Common myeloid progenitor, CD34-positive (primary cell): ENCODE measurements around the gene UBE2Q1. TPM values are rescaled to one million over a fixed set of nuclear protein-coding genes. Genes with fewer than 3 reads are reported as not detected.
A peak's percentile ranks its signal among the peaks of the same experiment; 100 is the strongest.

ENCODE experiments used
- CTCF ChIA-PET: fragments of 350-600 bp; sonication (Branson Sonifier 250); formaldehyde crosslinking; loops from one replicate; lab custom pipeline; 2021; ENCODE audit warnings: antibody characterized with exemption; lab: Charles Lee
- POLR2A ChIA-PET: fragments of 350-600 bp; sonication (Branson Sonifier 250); formaldehyde crosslinking; loops from one replicate; lab custom pipeline; 2021; ENCODE audit warnings: antibody characterized with exemption; lab: Charles Lee
- DNase-seq, 3 donors: peaks; one replicate each; pipeline versions ENCODE4 v3.0.0 to v3.0.0-alpha.2; 2013
- H3K27ac ChIP-seq, 2 experiments: 1 replicate in 1 of 2; 2 replicates in 1 of 2; pipeline ENCODE4 v1.7.0; 2013; ENCODE audit warnings: inconsistent platforms in 2 of 2, low read length in 2 of 2, mild to moderate bottlenecking in 2 of 2, low read depth in 1 of 2, moderate library complexity in 1 of 2; ENCODE audit not compliant: severe bottlenecking in 2 of 2, insufficient read depth in 1 of 2, poor library complexity in 1 of 2
- H3K27me3 ChIP-seq, 5 experiments: replicated peaks in 2 of 5; 1 replicate in 3 of 5; 2 replicates in 2 of 5; pipeline versions ENCODE4 v1.6.1 to v1.7.0; 2013; ENCODE audit warnings: low read length in 4 of 5, mild to moderate bottlenecking in 2 of 5, moderate library complexity in 2 of 5, inconsistent platforms in 1 of 5; ENCODE audit not compliant: insufficient read depth in 5 of 5, control insufficient read depth in 4 of 5
- H3K36me3 ChIP-seq, 4 experiments: 1 replicate in 2 of 4; 2 replicates in 2 of 4; pipeline versions ENCODE4 v1.6.1 to v1.7.0; 2013; ENCODE audit warnings: low read length in 3 of 4, control low read depth in 1 of 4, mild to moderate bottlenecking in 1 of 4; ENCODE audit not compliant: control insufficient read depth in 4 of 4, insufficient read depth in 4 of 4
- H3K4me1 ChIP-seq, 4 experiments: 1 replicate in 3 of 4; 2 replicates in 1 of 4; pipeline versions ENCODE4 v1.6.1 to v1.7.1; 2013; ENCODE audit warnings: low read length in 3 of 4, mild to moderate bottlenecking in 3 of 4, control low read depth in 1 of 4, inconsistent platforms in 1 of 4, moderate library complexity in 1 of 4; ENCODE audit not compliant: control insufficient read depth in 4 of 4, insufficient read depth in 4 of 4; ENCODE audit errors: control extremely low read depth in 1 of 4
- H3K4me3 ChIP-seq, 7 experiments: 1 replicate in 4 of 7; 2 replicates in 3 of 7; pipeline versions ENCODE4 v1.5.1 to v1.7.0; 2013; ENCODE audit warnings: mild to moderate bottlenecking in 7 of 7, low read length in 6 of 7, moderate library complexity in 6 of 7, inconsistent platforms in 2 of 7, low read depth in 2 of 7, control low read depth in 1 of 7; ENCODE audit not compliant: insufficient read depth in 4 of 7, control insufficient read depth in 1 of 7; ENCODE audit errors: extremely low read depth in 1 of 7
- H3K9me3 ChIP-seq, 5 experiments: 1 replicate in 4 of 5; 2 replicates in 1 of 5; pipeline versions ENCODE4 v1.6.1 to v1.7.1; 2013; ENCODE audit warnings: low read length in 4 of 5, mild to moderate bottlenecking in 2 of 5, inconsistent platforms in 1 of 5, low read depth in 1 of 5, moderate library complexity in 1 of 5; ENCODE audit not compliant: control insufficient read depth in 4 of 5, insufficient read depth in 2 of 5; ENCODE audit errors: control extremely low read depth in 1 of 5
- WGBS: methylation state at CpG from one replicate; pipeline ENCODE4 v1.1.5; 2013; ENCODE audit not compliant: insufficient coverage; 5-methylcytosine and 5-hydroxymethylcytosine counted together
- polyA plus RNA-seq: library from polyadenylated mRNA; unstranded; fragments of 120-200 nt; gene quantifications from one replicate; pipeline ENCODE4 v1.2.1, GENCODE V29; 2013

UBE2Q1 gene
- polyA plus RNA-seq = 49.8 TPM

DNA sequence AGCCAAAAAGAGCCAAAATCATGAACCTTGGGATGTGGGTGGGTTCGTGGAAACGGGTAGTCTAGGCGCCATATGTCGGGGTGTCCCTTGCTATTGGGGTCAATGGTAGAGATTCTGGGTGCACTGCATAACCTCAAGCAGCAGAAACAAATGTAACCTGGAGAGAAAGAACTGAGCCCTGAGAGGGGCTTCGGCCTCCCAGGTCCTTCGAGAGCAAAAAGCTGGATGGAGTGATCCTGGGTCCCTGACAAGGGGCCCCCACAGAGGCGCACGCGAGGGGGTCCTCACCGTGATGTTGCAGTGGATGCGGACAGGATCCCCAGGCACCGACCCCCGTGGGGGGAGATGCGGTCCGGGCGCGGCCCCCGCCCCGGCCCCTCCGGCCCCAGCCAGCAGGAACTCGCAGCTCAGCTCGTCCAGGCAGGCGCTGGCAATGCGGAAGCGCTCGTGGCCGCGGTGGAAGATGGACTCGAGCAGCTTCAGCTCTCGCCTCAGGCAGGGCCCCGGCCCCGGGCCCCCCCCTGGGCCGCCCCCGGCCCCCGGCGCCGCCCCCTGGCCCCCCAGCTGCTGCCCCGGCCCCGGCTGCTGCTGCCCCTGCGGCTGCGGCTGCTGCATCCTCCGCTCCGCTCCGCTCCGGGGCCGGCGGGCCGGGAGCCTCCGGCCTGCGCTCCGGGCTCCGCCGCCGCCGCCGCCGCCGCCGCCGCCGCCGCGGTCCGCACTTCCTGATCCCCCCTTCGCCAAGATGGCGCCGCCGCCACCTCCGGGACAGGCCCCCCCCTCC is at the start of gene UBE2Q1:
UBE2Q1 (minus strand) TSS at position 724 of the 781 bp plus-strand sequence; CDS start at position 615, 109 bp downstream.
- CTCF ChIA-PET = interaction anchor here (14.2 kb wide), 1 partner anchor 71 kb away, joined by 341 read pairs; no protein-coding TSS in a partner anchor
- POLR2A ChIA-PET = interaction anchor here (0.7 kb wide), 1 partner anchor 16 kb away, joined by 3 read pairs; no protein-coding TSS in a partner anchor

GRCh38 chr1:154607609-154608396 is 49.3 kb upstream of the UBE2Q1 start, which contains the start of gene ADAR:
Gene ADAR, minus strand, starts transcription at chr1:154608186. Its CDS starts 180 bp downstream, at chr1:154608006.
- peaks cover 21 to 38% (median 28%) of the 10 kb centered on the region in 4 experiments for H3K4me1 ChIP-seq

More for the DNA sequence above, at the start of gene UBE2Q1:
- DNase-seq = peak; percentile 37 to 74 (median 65)
- Histone ChIP-seq H3K9me3 (no peaks in the 10 kb centered on the region), H3K27ac (peak within 1 kb of the TSS; percentile 72 to 84), H3K27me3 (no peaks in the 10 kb centered on the region), H3K4me1 (peaks cover 14 to 31% (median 27%) of the 10 kb centered on the region in 4 experiments), H3K4me3 (peak within 1 kb of the TSS; percentile 74 to 92 (median 82)), H3K36me3 (peaks cover 15 to 32% (median 27%) of the 10 kb centered on the region in 4 experiments)
- under 1% methylated on average over 31 of the region's 69 CpGs for WGBS

DNA sequence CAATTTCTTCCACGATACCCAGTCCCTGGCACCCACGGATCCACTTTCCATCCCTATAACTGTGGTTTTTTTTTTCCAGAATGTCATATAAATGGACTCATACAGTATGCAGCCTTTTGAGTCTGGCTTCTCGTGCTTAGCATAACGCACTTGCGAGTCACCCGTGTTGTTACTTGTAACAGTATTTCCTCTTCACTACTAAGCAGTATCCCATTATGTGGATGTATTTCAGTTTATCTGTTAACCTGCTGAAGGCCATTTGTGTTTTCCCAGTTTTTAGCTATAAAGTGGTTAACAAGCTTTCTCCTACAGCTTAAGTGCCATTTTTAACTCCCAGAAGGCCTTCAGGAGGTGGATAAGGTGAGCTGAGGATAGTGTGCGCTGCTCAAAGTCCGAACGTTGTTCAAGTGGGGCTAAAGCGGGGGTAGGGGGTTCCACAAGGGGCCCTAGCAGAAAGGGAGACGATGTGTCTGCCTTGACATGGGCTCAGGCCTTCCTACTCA is 48.7 kb upstream of the UBE2Q1 start:
- H3K27ac ChIP-seq = peak overlapping the region; percentile 88 to 96
- ChIA-PET CTCF (interaction anchor here (1.0 kb wide), 1 partner anchor 20 kb away, joined by 4 read pairs; no protein-coding TSS in a partner anchor), POLR2A (interaction anchor here (0.5 to 0.8 kb wide), 3 partner anchors 19 to 113 kb away, joined by 3 to 4 read pairs (median 3); no protein-coding TSS in a partner anchor)
- H3K4me3 ChIP-seq = peak overlapping the region; percentile 56 to 100 (median 95)
- 13% methylated on average over 6 of the region's 11 CpGs for WGBS
- DNase-seq = peak in 1 of 3 donors; percentile 44
- peaks cover 21 to 38% (median 28%) of the 10 kb centered on the region in 4 experiments for H3K4me1 ChIP-seq
- H3K36me3 ChIP-seq = peaks cover 2 to 32% (median 17%) of the 10 kb centered on the region in 4 experiments
- no peaks in the 10 kb centered on the region for H3K27me3 ChIP-seq
- H3K9me3 ChIP-seq = no peaks in the 10 kb centered on the region

More at GRCh38 chr1:154607609-154608396, 49.3 kb upstream of the UBE2Q1 start, which contains the start of gene ADAR:
- peak within 1 kb of the TSS; percentile 56 to 100 (median 95) for H3K4me3 ChIP-seq
- CTCF ChIA-PET = interaction anchor here (3.1 kb wide), 1 partner anchor 16 kb away, joined by 15 read pairs; no protein-coding TSS in a partner anchor
- POLR2A ChIA-PET = interaction anchor here (0.7 to 0.8 kb wide), 2 partner anchors 18 to 54 kb away, joined by 3 read pairs; no protein-coding TSS in a partner anchor
- H3K36me3 ChIP-seq = peaks cover 2 to 25% (median 12%) of the 10 kb centered on the region in 4 experiments
- no peaks in the 10 kb centered on the region for H3K9me3 ChIP-seq
- peak; percentile 98 to 99 (median 99) for DNase-seq
- 0% methylated on average over 49 of the region's 59 CpGs for WGBS
- H3K27ac ChIP-seq = peak within 1 kb of the TSS; percentile 88 to 96
- no peaks in the 10 kb centered on the region for H3K27me3 ChIP-seq

DNA sequence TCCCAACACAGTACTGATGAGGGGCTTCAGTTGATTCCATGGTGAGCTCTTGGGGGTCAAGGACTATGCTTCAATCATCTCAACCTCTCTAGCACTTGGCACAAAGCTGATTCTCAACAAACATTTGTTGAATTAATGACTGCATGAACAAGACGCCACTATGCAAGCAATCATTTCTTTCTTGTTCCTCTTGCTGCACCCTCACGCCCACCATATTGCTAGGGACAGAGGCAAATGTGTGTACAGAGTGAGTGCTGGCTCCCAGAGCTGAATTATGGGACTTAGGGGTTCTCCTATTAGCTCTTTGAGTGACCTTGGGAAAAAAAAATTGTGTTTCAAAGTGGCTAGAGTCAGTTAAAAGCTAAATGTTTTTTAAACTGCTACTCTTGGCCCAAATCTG is 47.1 kb upstream of the UBE2Q1 start:
- H3K9me3 ChIP-seq = no peaks in the 10 kb centered on the region
- H3K4me3 ChIP-seq = no peak overlapping the region
- H3K36me3 ChIP-seq = peaks cover 9 to 48% (median 31%) of the 10 kb centered on the region in 4 experiments
- no peak overlapping the region for H3K27ac ChIP-seq
- ChIA-PET POLR2A (no interaction called here), CTCF (interaction anchor here (0.6 to 2.2 kb wide), 10 partner anchors 8 to 455 kb away, joined by 3 to 10 read pairs (median 4); no protein-coding TSS in a partner anchor)
- H3K27me3 ChIP-seq = no peaks in the 10 kb centered on the region
- WGBS = 88% methylated on average over 2 of the region's 2 CpGs
- no peak for DNase-seq
- peaks cover 21 to 34% (median 26%) of the 10 kb centered on the region in 4 experiments for H3K4me1 ChIP-seq

GRCh38 chr1:154603317-154603716 is 44.9 kb upstream of the UBE2Q1 start:
- DNase-seq = no peak
- ChIA-PET POLR2A (no interaction called here), CTCF (interaction anchor here (0.8 kb wide), 1 partner anchor 64 kb away, joined by 3 read pairs; no protein-coding TSS in a partner anchor)
- WGBS = no CpG with 5 or more reads among the region's 2 CpGs
- H3K9me3 ChIP-seq = no peaks in the 10 kb centered on the region
- H3K27me3 ChIP-seq = no peaks in the 10 kb centered on the region
- H3K4me1 ChIP-seq = peaks cover 7 to 19% (median 10%) of the 10 kb centered on the region in 4 experiments
- H3K27ac ChIP-seq = no peak overlapping the region
- no peak overlapping the region for H3K4me3 ChIP-seq
- H3K36me3 ChIP-seq = peaks cover 9 to 65% (median 47%) of the 10 kb centered on the region in 4 experiments

DNA sequence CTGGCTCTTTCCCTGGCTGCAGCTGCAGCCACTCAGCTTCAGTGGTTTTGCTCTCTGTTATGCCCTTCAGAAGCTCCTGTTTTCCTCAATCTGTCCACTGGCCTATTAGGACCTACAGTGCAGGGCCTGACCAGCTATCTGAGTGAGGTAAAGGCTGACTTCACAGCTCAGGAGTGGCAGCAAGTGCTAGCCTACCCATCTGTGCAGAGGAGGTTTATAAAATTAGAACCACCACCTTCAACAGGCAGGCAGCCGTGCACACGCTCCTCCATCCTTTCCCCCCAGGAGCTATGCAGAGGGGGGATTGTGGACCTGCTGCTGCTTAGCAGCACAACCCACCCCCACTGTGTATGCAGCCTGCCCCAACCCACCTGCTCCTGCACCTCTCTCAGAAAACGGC is 41.2 kb upstream of the UBE2Q1 start:
- POLR2A ChIA-PET = no interaction called here
- Histone ChIP-seq H3K27me3 (no peaks in the 10 kb centered on the region), H3K9me3 (no peaks in the 10 kb centered on the region), H3K4me1 (no peaks in the 10 kb centered on the region), H3K36me3 (peaks cover 16 to 90% (median 68%) of the 10 kb centered on the region in 4 experiments), H3K4me3 (no peak overlapping the region), H3K27ac (no peak overlapping the region)
- CTCF ChIA-PET = interaction anchor here (1.4 to 2.0 kb wide), 2 partner anchors 8 to 40 kb away, joined by 4 to 8 read pairs; no protein-coding TSS in a partner anchor
- DNase-seq = no peak
- WGBS = no CpG with 5 or more reads among the region's 3 CpGs
